ENCODE results near the gene CDC45. TPM values are rescaled to one million over a fixed set of nuclear protein-coding genes. Genes with fewer than 3 reads are reported as not detected.

The CDC45 gene
- polyA plus RNA-seq, 1 donor (not counting 4 experiments of a cell fraction or from before 2014, with no cell fraction given): 22.7 TPM

DNA sequence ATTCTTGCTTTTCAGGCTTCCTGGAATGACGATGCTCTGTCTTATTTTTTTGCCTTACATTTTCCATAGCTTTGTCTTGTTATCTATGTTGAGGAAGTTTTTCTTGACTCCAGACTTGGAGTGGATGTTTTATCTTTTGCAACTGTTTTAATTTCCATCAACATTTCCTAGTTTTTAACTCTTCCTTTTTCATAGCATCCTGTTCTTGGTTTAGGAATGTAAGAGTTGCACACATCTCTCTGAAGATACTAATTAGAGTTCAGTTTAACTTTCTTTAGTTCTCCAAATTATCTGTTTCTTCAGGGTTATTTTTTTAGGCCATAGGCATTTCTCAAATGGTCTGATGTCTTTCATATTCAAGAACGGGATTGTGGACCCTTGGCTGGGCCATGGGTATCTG is 34.1 kb downstream of the CDC45 start:
- H3K4me2 ChIP-seq (ENCODE audit: control insufficient read depth, extremely low read depth, insufficient read depth, low read depth, low read length): no peak overlapping the region
- H3K27me3 ChIP-seq (ENCODE audit: control insufficient read depth, extremely low read depth, insufficient read depth, low read length): no peaks in the 10 kb centered on the region
- H3K27ac ChIP-seq (ENCODE audit: control insufficient read depth, insufficient read depth, low read length): no peak overlapping the region
- H4K20me1 ChIP-seq (ENCODE audit: control insufficient read depth, extremely low read depth, insufficient read depth, low read length): no peaks in the 10 kb centered on the region
- no peak overlapping the region for H3K4me3 ChIP-seq (ENCODE audit: control insufficient read depth in 2 of 3, extremely low read depth in 1 of 3, insufficient read depth in 2 of 3, low read depth in 1 of 3, low read length in 3 of 3)
- dilution Hi-C loops (cut with MboI; ENCODE audit: extremely low pct_ligation_motif_present, low sequenced_read_pairs): no loop called here
- no peak for DNase-seq (ENCODE audit: low read depth, low spot score)
- TF ChIP-seq, protein P1, sequence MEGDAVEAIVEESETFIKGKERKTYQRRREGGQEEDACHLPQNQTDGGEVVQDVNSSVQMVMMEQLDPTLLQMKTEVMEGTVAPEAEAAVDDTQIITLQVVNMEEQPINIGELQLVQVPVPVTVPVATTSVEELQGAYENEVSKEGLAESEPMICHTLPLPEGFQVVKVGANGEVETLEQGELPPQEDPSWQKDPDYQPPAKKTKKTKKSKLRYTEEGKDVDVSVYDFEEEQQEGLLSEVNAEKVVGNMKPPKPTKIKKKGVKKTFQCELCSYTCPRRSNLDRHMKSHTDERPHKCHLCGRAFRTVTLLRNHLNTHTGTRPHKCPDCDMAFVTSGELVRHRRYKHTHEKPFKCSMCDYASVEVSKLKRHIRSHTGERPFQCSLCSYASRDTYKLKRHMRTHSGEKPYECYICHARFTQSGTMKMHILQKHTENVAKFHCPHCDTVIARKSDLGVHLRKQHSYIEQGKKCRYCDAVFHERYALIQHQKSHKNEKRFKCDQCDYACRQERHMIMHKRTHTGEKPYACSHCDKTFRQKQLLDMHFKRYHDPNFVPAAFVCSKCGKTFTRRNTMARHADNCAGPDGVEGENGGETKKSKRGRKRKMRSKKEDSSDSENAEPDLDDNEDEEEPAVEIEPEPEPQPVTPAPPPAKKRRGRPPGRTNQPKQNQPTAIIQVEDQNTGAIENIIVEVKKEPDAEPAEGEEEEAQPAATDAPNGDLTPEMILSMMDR (optimal IDR thresholded peaks at IDR 0.05 in 1 of 3, IDR thresholded peaks at IDR 0.05 in 1 of 3, conservative IDR thresholded peaks at IDR 0.05 in 1 of 3; ENCODE audit: extremely low read depth in 1 of 3, insufficient read depth in 2 of 3, low read length in 3 of 3): no peak
- TF ChIP-seq EZH2 (IDR thresholded peaks at IDR 0.05; ENCODE audit: low read length): no peak
- H3K9me3 ChIP-seq (ENCODE audit: control insufficient read depth, low read depth, low read length): no peaks in the 10 kb centered on the region
- H2AFZ ChIP-seq (ENCODE audit: control insufficient read depth, low read length): no peak overlapping the region
- no peak for FAIRE-seq
- peaks cover 0 to 24% of the 10 kb centered on the region in 2 experiments for H3K36me3 ChIP-seq (ENCODE audit: control insufficient read depth in 2 of 2, extremely low read depth in 1 of 2, insufficient read depth in 2 of 2, low read length in 2 of 2)
- no peaks in the 10 kb centered on the region for H3K79me2 ChIP-seq (ENCODE audit: control insufficient read depth, insufficient read depth, low read length)
- no peaks in the 10 kb centered on the region for H3K9me1 ChIP-seq (ENCODE audit: control insufficient read depth, extremely low read depth, insufficient read depth, low read length)
- no peak overlapping the region for H3K9ac ChIP-seq (ENCODE audit: control insufficient read depth, extremely low read depth, insufficient read depth, low read length)
- H3K4me1 ChIP-seq (ENCODE audit: control insufficient read depth, extremely low read depth, insufficient read depth, low read length): peaks cover 7% of the 10 kb centered on the region

DNA sequence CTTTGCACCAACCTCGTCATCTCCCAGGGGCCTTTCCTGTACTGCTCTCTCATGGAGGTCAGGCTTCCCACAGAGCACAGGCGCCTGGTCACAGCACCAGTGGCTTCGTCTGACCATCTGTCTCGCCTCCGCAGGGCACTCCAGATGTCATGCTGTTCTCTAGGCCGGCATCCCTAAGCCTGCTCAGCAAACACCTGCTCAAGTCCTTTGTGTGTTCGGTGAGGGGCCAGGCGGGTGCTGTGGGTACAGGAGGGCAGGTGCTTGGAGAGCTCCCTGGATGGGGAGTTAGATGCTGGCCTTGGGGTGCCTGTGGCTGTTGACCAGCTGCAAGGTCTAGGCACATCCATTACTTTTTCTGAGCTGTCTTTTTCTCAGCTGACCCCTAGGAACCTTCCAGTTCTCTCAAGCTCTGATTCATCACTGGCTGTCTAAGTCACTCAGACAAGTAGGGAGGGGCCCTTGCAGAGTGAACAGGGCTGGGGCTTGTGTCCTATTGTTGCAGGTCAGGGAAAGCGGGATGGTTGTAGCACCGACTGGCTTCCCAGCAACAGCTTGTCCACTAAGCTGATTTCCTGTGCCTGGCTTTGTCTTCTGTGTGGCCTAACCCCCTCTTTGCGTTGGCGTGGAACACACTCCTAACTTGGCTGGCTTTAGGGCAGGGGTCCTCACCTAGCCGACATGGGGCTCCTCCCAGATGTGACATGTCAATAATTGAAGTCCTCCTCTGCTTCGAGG is 35.3 kb downstream of the CDC45 start:
- TF ChIP-seq EZH2 (IDR thresholded peaks at IDR 0.05; ENCODE audit: low read length): no peak
- TF ChIP-seq, protein P1 (optimal IDR thresholded peaks at IDR 0.05 in 1 of 3, IDR thresholded peaks at IDR 0.05 in 1 of 3, conservative IDR thresholded peaks at IDR 0.05 in 1 of 3; ENCODE audit: extremely low read depth in 1 of 3, insufficient read depth in 2 of 3, low read length in 3 of 3): no peak
- H3K4me1 ChIP-seq (ENCODE audit: control insufficient read depth, extremely low read depth, insufficient read depth, low read length): peaks cover 7% of the 10 kb centered on the region
- H3K9me3 ChIP-seq (ENCODE audit: control insufficient read depth, low read depth, low read length): no peaks in the 10 kb centered on the region
- H4K20me1 ChIP-seq (ENCODE audit: control insufficient read depth, extremely low read depth, insufficient read depth, low read length): no peaks in the 10 kb centered on the region
- no peak overlapping the region for H3K27ac ChIP-seq (ENCODE audit: control insufficient read depth, insufficient read depth, low read length)
- H3K36me3 ChIP-seq (ENCODE audit: control insufficient read depth in 2 of 2, extremely low read depth in 1 of 2, insufficient read depth in 2 of 2, low read length in 2 of 2): peaks cover 0 to 26% of the 10 kb centered on the region in 2 experiments
- H3K9ac ChIP-seq (ENCODE audit: control insufficient read depth, extremely low read depth, insufficient read depth, low read length): no peak overlapping the region
- H3K79me2 ChIP-seq (ENCODE audit: control insufficient read depth, insufficient read depth, low read length): no peaks in the 10 kb centered on the region
- FAIRE-seq (no peak), DNase-seq (ENCODE audit: low read depth, low spot score) (no peak)
- H3K9me1 ChIP-seq (ENCODE audit: control insufficient read depth, extremely low read depth, insufficient read depth, low read length): no peaks in the 10 kb centered on the region
- H2AFZ ChIP-seq (ENCODE audit: control insufficient read depth, low read length): no peak overlapping the region
- H3K27me3 ChIP-seq (ENCODE audit: control insufficient read depth, extremely low read depth, insufficient read depth, low read length): no peaks in the 10 kb centered on the region
- no peak overlapping the region for H3K4me3 ChIP-seq (ENCODE audit: control insufficient read depth in 2 of 3, extremely low read depth in 1 of 3, insufficient read depth in 2 of 3, low read depth in 1 of 3, low read length in 3 of 3)
- dilution Hi-C loops (cut with MboI; ENCODE audit: extremely low pct_ligation_motif_present, low sequenced_read_pairs): no loop called here
- no peak overlapping the region for H3K4me2 ChIP-seq (ENCODE audit: control insufficient read depth, extremely low read depth, insufficient read depth, low read depth, low read length)
